Stimulated activated CD4-positive, alpha-beta T cell treated with anti-CD3 and anti-CD28 coated beads, Interleukin-15, amount 100 ng/mL, for 24 hours (primary cell): ENCODE results near the gene CCDC150.
"Not testable (repeated sequence)": the region's sequence is repeated elsewhere in the genome, so short reads cannot be mapped to it uniquely, and the experiment has no call there.

ENCODE experiments used
- DNase-seq: peaks from one replicate; pipeline ENCODE4 v3.0.0-alpha.2; 2020

Gene CCDC150

GRCh38 chr2:196638765-196639164, 750 bp upstream of the CCDC150 start:
- no peak for DNase-seq

GRCh38 chr2:196640031-196640548, 575 bp downstream of the CCDC150 start:
- DNase-seq, result no peak

GRCh38 chr2:196649202-196649601, 9.7 kb downstream of the CCDC150 start:
- no peak for DNase-seq

DNA sequence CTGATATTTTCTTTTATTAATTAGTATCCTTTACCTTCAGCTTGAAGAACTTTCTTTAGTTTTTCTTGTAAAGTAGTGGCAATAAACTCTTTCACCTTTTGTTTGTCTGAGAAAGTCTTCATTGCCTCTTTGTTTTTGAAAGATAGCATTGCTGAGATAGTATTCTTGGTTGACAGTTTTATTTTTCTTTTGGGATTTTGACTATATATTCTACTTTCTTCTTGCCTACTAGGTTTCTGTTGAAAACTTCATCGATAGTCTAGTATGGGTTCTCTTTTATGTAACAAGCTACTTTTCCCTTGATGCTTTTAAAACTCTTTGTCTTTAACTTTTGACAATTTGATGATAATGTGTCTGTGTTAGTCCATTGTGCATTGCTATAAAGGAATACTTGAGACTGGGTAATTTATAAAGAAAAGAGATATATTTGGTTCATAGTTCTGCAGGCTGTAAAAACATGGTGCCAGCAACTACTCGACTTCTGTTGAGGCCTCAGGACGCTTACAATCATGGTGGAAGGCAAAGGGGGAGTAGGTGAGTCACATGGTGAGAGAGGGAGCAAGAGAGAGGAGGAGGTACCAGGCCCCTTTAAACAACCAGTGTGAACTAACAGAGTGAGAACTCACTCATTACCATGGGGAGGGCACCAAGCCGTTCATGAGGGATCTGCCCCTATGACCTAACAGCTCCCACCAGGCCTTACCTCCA, 12.0 kb downstream of the CCDC150 start:
- DNase-seq, result no peak

GRCh38 chr2:196652869-196653268, 13.4 kb downstream of the CCDC150 start:
- no peak for DNase-seq

- DNase-seq, result no peak
Measured at GRCh38 chr2:196653843-196654242, 14.3 kb downstream of the CCDC150 start.

DNA sequence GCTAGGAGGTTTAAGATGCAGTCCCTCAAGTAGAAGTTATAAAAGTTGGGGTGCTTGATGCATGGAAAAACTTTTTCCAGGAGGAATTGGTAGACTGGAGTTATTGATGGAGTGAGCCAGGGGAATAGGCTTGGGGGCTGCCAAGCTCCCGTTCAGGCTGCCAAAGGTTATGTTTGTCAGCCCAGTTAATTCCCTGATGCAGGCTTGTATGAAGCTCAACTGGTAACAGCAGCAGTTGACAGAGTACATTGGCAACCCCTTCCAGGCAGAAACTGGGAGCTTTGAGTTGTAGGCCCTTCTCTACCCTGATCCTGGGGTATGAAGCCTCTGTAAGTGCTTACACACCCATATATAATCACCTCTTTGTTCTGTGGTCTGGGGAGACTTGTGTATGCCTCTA, 16.2 kb downstream of the CCDC150 start:
- DNase-seq, result no peak

DNA sequence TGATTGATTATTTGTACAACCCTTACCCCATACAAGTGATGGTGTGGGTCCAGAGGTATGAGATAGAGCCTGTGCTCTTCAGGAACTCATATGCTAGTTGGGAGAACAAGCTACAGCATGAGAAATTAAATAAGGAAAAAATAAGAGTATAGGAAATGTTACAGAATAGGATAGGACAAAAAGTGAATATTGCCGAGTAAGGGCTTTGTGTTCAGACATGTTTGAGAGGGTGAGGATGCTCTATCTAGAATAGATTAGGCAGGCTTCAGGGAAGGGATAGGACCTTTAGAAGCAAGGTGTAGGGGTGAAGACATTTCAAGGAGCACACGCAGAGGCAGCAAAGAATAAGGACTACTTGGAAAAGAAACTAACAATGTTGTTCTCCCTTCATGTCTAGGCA, 17.8 kb downstream of the CCDC150 start:
- DNase-seq, result no peak

DNA sequence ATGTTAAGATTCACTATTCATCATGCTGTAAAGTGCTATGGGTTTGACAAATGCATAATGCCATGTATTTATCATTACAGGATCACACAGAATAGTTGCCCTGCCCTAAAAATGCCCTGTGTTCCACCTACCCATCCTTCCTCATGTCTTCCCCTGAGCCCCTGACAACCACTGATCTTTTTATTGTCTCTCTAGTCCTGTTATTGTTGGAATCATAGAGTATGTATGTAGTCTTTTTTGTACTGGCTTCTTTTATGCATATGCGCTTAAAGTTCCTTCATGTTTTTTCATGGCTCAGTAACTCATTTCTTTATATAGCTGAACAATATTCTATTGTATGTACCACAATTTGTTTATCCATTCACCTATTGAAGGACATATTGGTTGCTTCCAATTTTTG, 20.3 kb downstream of the CCDC150 start:
- DNase-seq, result no peak

- DNase-seq, result no peak
Measured at GRCh38 chr2:196660244-196660643, 20.7 kb downstream of the CCDC150 start.

DNA sequence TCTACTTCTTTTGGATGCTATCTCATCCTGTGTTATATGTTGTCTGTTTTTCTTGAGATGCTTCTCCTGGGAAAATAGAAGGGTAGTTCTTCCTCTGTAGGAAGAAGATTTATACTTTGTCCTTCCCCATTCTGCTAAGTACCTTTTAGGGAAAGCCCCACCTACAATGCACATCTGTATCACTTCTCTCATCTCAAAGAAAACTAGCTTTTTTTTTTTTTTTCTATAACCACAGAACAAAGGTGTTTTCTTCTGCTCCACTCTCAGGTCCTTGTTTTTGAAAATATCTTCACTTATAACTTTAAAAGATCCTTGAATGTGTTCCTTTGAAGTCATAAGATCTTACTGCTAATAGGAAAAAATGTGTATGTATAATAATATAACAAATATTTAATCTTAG, 30.8 kb downstream of the CCDC150 start:
- no peak for DNase-seq

GRCh38 chr2:196675963-196676362, 36.4 kb downstream of the CCDC150 start:
- DNase-seq, result no peak

DNA sequence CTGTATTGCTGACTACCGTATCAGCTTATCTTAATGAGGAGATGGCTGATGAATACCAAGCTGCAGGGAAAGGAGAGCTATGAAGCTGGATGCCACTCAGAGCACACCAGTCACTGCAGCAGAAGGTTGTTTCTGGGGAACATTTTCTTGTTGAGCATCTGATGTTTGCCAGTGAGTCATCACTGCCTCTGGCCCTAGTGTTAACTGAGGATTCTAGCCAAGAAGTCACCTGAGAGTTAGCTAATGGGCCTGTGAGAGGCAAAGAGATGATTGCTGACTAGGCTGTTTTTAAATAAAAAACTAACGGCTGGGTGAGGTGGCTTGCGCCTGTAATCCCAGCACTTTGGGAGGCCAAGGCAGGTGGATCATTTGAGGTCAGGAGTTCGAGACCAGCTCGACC, 37.9 kb downstream of the CCDC150 start:
- DNase-seq, result no peak

- DNase-seq, result no peak
Measured at GRCh38 chr2:196679368-196679767, 39.9 kb downstream of the CCDC150 start.

GRCh38 chr2:196681510-196681909, 42.0 kb downstream of the CCDC150 start:
- DNase-seq, result no peak

DNA sequence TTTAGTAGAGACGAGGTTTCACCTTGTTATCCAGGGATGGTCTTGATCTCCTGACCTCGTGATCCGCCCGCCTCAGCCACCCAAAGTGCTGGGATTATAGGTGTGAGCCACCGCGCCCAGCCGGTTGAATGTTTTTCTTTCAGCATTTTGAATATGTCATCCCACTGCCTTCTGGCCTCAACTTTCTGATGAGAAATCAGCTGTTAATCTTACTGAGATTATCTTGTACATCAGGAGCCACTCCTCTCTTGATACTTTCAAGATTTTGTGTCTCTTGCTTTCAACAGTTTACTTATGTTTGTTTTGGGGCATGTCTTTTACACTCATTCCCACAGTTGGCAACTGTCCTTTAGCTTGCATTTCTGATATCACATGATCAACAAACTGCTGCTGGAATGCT, 46.3 kb downstream of the CCDC150 start:
- DNase-seq, result no peak

GRCh38 chr2:196686737-196687136, 47.2 kb downstream of the CCDC150 start:
- not testable (repeated sequence) for DNase-seq

DNA sequence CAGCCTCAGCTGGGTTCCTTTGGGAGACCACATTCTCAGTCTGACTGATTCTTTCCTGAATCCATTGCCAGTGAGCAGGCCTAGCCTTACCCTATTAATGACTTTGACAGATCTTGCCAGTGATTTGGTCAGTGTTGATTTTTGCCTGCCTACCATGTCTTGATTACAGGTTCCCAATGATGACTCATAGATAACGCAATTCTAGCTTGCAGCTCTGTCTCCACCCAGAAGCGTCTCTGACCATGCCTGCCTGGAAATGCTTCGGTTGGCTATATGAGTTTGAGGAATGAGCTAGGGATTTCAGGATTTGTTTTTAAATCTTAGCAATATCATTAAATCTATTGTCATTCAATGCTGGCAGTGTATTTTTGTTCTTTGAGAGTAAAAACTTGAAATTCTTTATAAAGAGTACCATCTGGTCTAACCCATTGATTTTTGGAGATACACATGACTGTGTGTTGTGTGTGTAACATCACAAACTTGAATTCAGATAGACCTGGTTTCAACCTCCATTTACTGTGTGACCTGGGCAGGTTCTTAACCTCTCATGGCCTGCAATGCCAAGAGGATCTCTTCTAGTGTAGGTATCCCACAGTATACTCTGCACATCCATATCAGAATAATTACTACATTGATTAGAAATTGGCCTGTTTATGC, 57.0 kb downstream of the CCDC150 start:
- no peak for DNase-seq

- DNase-seq, result no peak
Measured at GRCh38 chr2:196697825-196698224, 58.3 kb downstream of the CCDC150 start.

GRCh38 chr2:196702641-196703040, 63.1 kb downstream of the CCDC150 start:
- DNase-seq, result no peak

DNA sequence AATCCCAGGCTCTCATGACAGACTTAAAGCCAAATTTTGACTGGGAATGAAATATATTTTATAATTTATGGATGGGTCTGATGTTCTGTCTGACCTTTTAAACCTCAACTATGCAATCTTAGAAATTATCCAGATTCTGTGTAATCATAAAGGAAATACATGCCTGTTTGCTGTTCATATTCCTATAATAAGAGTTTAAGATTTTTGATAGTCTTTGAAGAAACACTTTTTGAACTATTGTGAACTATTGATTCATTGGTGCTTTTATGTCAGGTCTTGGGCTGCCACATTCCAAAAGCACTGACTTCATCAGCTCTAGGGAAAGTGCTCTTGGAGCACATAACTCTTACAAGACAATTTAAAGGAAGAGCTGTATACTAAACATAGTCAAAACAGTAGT, 64.2 kb downstream of the CCDC150 start:
- no peak for DNase-seq

DNA sequence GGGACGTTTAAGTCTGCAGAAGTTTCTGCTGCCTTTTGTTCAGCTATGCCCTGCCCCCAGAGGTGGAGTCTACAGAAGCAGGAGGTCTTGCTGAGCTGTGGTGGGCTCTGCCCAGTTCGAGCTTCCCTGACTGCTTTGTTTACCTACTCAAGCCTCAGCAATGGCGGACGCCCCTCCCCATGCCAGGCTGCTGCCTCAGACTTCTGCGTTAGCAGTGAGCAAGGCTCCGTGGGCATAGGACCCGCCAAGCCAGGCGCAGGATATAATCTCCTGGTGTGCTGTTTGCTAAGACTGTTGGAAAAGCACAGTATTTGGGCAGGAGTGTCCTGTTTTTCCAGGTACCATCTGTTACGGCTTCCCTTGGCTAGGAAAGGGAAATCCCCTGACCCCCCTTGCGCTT, 70.5 kb downstream of the CCDC150 start:
- not testable (repeated sequence) for DNase-seq

DNA sequence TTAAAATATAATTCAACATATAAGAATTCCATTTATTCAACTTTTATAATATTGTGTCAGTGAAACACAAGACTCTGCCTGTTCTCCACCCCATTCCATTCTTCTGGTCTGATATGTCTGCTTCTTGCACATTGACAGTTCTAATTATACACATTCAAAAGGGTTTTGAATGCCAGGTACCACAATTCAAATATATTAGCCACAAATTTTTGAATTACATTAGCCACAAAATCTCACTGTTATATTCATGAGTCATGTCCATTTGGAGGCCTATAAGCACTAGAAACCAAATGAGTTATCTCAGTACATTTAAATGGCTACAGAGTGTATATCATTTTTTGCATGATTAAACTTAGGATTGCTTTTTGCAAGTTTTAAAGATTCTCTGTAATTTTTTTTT, 72.1 kb downstream of the CCDC150 start:
- no peak for DNase-seq

GRCh38 chr2:196712867-196713266, 73.4 kb downstream of the CCDC150 start:
- no peak for DNase-seq
